ENCODE results near the gene PCDHB7. TPM values are rescaled to one million over a fixed set of nuclear protein-coding genes. Genes with fewer than 3 reads are reported as not detected.
"Not testable (repeated sequence)": the region's sequence is repeated elsewhere in the genome, so short reads cannot be mapped to it uniquely, and the experiment has no call there.

PCDHB7 gene
- total RNA-seq, result under 0.01 and 0.85 TPM in 2 replicates

GRCh38 chr5:141172381-141173204, at the start of gene PCDHB7:
TSS of gene PCDHB7 (plus strand) at chr5:141172644. CDS start at chr5:141172836, 192 bp downstream.
- DNase-seq (ENCODE audit: low read depth), result no peak

- not testable (repeated sequence) for DNase-seq (ENCODE audit: low read depth)
These were observed 48.9 kb upstream of the PCDHB7 start for GRCh38 chr5:141123396-141124135.

GRCh38 chr5:141127305-141127704, 45.1 kb upstream of the PCDHB7 start:
- no peak for DNase-seq (ENCODE audit: low read depth)

- no peak for DNase-seq (ENCODE audit: low read depth)
These were observed 37.3 kb upstream of the PCDHB7 start, which contains the start of gene PCDHB5 for GRCh38 chr5:141135030-141135717. TSS of gene PCDHB5 (plus strand) at chr5:141135206. CDS start at chr5:141135435, 229 bp downstream.

GRCh38 chr5:141135718-141136266, 36.7 kb upstream of the PCDHB7 start:
- DNase-seq (ENCODE audit: low read depth), result no peak

GRCh38 chr5:141137346-141137745, 35.1 kb upstream of the PCDHB7 start:
- DNase-seq (ENCODE audit: low read depth), result not testable (repeated sequence)

- DNase-seq (ENCODE audit: low read depth), result no peak
These were observed 22.6 kb upstream of the PCDHB7 start, which contains the start of gene PCDHB6 for GRCh38 chr5:141149812-141150211. TSS of gene PCDHB6 (plus strand) at chr5:141150057. CDS start at chr5:141150258, 201 bp downstream.

GRCh38 chr5:141150224-141150992, 22.0 kb upstream of the PCDHB7 start:
- DNase-seq (ENCODE audit: low read depth), result no peak

GRCh38 chr5:141150993-141151325, 21.5 kb upstream of the PCDHB7 start:
- no peak for DNase-seq (ENCODE audit: low read depth)

- DNase-seq (ENCODE audit: low read depth), result not testable (repeated sequence)
These were observed 20.8 kb upstream of the PCDHB7 start for GRCh38 chr5:141151632-141152031.

GRCh38 chr5:141152096-141152495, 20.3 kb upstream of the PCDHB7 start:
- not testable (repeated sequence) for DNase-seq (ENCODE audit: low read depth)

- no peak for DNase-seq (ENCODE audit: low read depth)
These were observed 16.7 kb upstream of the PCDHB7 start for GRCh38 chr5:141155540-141156374.

- DNase-seq (ENCODE audit: low read depth), result not testable (repeated sequence)
These were observed 15.1 kb upstream of the PCDHB7 start for GRCh38 chr5:141157356-141157755.

GRCh38 chr5:141157901-141158300, 14.5 kb upstream of the PCDHB7 start:
- DNase-seq (ENCODE audit: low read depth), result not testable (repeated sequence)

GRCh38 chr5:141174291-141175104, 2.1 kb downstream of the PCDHB7 start:
- not testable (repeated sequence) for DNase-seq (ENCODE audit: low read depth)

- no peak for DNase-seq (ENCODE audit: low read depth)
These were observed 3.5 kb downstream of the PCDHB7 start for GRCh38 chr5:141175933-141176332.

GRCh38 chr5:141177577-141178191, 5.2 kb downstream of the PCDHB7 start, which contains the start of gene PCDHB8:
TSS of gene PCDHB8 (plus strand) at chr5:141177790. CDS start at chr5:141178035, 245 bp downstream.
- not testable (repeated sequence) for DNase-seq (ENCODE audit: low read depth)

- DNase-seq (ENCODE audit: low read depth), result not testable (repeated sequence)
These were observed 6.9 kb downstream of the PCDHB7 start for GRCh38 chr5:141179371-141179770.

- DNase-seq (ENCODE audit: low read depth), result not testable (repeated sequence)
These were observed 7.4 kb downstream of the PCDHB7 start for GRCh38 chr5:141179876-141180275.
